COR-L47 (cell line): Measurements from ENCODE around the gene PDE9A.

Experiments used
- DNase-seq: peaks from one replicate; lab custom pipeline; 2025; lab: John Stamatoyannopoulos, UW

Gene PDE9A

GRCh38 chr21:42672699-42673458 lies 19.5 kb downstream of the PDE9A start:
- DNase-seq = no peak

- DNase-seq = no peak
Observed at GRCh38 chr21:42673633-42674328, 20.4 kb downstream of the PDE9A start.

- DNase-seq = peak; percentile 63
Observed at GRCh38 chr21:42674351-42674940, 21.0 kb downstream of the PDE9A start.

- no peak for DNase-seq
Observed at GRCh38 chr21:42675403-42675802, 22.0 kb downstream of the PDE9A start.

GRCh38 chr21:42676808-42677207 lies 23.4 kb downstream of the PDE9A start:
- peak; percentile 62 for DNase-seq

DNA sequence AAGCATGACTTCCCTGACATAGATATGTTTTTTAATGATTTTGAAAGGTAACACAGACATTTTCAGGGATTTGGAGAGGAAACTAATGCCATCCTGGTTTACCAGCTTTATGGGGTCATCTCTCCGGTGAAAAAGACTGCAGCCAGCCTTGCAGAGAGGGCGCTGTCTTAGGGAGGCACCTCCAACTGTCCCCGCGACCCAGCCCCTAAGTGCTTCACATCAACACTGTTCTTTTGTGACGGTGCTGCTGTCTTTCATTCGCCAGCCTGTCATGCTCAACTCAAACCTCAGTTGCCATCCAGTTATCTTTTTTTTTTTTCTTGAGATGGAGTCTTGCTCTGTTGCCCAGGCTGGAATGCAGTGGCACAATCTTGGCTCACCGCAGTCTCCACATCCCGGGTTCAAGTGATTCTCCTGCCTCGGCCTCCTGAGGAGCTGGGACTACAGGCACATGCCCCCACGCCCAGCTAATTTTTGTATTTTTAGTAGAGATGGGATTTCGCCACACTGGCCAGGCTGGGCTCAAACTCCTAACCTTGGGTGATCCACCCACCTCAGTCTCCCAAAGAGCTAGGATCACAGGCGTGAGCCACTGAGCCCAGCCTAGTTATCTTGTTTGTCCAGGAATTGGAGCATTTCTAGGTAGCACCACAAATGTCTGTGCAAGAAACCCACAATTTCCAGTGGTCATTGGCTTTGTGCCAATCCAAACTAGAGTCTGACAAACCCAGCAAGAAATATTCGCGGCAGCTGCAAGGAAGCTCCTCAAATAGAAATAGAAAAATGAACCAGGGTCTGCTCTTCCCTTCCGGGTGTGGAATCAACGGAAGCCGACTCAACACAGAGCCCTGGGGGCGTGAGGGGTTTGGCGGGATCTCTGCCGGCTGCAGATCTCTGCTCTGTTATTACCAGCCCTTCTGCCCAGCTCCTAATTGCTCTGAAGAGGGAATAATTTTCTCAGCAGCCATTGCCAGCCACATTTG lies 24.2 kb downstream of the PDE9A start:
- DNase-seq = peak; percentile 73

DNA sequence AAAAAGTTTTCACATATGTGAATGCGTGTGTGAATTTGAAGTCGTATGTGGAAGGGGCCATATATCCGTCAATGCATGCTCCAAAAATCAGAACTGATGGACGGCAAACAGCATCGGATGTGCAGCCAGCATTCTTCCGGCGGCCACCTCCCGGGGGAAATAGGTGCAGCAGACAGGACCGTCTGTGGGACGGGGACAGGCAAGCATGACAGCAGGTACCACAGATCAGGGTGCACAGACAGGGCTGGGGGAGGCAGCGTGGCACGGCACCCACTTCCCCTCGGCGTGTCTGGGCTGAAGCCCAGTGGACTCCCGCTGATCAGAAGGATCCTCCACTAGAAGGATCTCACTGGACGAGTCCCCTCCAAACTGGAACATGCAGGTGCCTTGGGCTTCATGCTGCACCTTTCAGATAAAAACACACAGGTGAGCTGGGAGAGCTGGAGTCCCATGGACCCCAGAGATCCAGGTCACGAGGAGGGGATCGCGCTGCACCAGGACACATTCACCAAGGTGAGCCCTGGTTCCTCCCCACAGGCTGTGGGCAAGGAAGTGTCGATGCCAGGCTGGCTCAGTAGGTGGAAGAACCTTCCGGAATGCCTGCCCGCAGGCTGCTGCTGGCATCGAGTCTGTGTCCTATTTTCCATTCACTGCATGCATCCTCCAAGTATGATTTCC lies 25.3 kb downstream of the PDE9A start:
- no peak for DNase-seq

GRCh38 chr21:42679319-42680057 lies 26.1 kb downstream of the PDE9A start:
- no peak for DNase-seq

GRCh38 chr21:42680058-42680330 lies 26.6 kb downstream of the PDE9A start:
- DNase-seq = no peak

- DNase-seq = no peak
Observed at GRCh38 chr21:42680429-42680828, 27.0 kb downstream of the PDE9A start.

DNA sequence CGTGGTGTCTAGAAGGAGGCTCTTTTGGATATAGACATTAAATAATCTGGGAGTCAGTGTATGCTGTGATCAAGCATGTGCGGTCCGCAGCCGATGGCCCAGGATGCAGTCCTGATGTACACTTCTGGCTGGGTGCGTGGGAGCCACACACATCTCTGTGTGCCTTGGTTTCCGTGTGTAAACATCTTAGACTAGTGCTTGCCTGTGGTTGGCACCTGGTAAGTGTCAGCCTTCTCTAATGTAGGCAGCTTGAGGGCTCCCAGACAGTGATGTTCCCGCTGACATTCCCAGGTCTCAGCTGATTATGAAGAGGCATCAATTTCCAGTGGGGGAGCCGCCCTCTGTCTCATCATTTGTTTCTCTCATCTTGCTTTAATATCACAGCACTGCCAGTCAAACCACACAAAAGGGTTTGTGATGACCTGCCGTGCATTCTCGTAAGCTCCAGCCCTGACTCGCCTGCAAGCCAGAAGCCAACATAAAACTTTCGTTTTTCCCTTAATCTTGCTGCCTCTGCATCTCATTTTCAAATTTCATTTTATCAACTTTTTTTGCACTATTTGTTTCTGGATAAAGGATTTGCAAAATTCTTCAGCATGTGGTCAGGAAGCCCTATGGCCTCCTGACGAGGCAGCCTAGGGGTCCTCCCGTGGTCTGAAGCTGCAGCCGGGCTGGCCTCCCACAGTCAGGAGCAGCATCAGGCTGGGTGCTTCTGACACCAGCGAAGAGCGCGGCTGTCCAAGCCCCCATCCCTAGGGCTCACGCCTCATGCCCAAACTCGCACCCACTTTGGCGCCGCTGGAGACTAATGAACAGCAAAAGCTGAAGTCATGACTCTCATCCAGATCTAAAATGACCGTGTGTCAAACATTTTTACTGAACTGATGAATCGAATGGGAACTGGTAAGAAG lies 28.1 kb downstream of the PDE9A start:
- no peak for DNase-seq

- DNase-seq = no peak
Observed at GRCh38 chr21:42682661-42683210, 29.3 kb downstream of the PDE9A start.

DNA sequence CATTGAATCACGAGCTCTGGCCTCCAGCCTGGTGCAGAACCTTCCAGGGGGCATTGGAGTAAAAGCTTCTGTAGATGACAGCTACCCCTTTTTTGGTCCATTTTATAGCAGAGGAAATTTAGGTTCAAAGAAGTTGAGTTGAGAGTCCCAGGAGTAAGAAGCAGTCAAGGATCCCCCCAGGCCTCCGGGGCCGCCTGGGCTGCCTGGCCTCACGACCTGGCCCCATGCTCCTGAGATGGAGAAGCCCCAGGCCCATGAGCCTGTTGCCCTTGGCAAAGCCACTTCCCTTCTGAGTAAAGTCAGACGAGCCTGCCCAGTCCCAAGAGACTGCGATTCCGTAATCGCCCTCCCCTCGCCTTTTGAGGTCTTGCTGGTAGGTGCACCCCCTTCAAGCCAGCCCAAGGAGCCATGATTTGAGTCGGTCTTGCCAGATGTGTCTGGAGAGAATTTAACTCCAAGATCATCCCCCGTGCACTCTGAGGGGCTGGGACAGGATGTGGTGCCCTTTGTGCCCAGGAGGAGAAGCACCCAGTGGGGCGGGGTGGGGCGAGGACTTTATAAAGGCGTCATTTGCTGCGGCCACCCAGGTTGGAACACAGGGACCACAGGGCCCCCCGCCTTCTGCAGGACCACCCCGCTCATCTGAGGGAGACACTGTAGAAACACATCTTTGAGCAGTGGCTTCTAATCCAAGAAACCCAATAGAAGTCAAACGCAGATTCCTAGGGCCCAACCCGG lies 30.1 kb downstream of the PDE9A start:
- no peak for DNase-seq

DNA sequence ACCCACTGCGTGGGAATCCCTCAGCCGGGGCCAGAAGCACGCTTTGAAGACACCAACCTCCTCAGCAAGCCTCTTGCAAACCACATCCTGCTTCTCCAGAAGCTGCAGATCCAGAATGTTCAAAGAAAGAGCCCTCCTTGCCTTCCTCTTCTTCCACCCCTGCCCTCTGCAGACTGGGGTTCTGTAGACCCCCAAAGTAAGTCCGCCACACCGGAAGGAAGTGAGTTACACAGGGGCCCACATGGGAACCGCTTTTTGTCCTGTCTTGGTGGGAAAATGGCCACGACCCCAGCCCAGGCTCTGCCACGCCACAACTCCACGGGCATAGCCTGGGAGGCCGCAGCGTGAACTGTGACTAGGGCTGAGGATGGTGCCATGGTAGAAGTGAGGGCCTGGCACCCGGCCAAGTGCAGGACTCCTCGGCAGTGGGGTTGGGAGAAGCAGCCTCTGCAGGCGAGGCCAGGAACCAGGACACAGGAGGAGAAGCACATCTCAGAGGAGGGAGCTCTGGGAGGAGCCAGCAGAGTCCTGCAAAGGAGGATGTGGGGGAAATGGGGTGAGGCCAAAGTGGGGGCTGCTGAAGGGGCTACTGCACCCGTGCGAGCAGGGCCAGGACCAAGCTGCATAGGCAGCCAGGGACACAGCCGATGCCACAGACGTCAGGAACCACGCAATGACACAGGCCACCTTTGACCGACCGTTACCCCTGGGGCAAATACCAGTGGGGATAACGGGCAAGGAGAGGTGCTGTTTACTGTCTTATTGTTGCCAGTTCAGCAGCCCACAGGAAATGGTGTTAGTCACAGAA lies 30.9 kb downstream of the PDE9A start:
- no peak for DNase-seq

DNA sequence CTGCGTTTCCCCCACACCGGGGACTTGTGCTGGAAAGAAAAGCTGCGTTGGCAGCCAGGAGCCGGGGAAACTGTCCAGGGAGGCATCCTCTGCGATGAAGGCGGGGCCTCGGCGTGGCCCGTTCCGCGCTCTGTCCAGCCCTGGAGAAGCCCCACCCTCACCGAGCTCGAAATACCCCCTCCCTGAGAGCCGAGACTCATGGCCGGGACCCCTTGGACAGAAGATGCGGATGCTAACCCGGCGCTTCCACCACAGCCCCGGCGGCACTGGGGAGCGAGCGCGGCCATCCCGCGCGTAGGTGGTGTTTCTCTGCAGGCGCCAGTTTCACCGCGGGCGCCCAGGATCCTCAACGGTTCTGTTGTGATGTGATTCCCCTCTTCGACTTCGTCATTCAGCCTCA lies 31.6 kb downstream of the PDE9A start:
- DNase-seq = no peak

DNA sequence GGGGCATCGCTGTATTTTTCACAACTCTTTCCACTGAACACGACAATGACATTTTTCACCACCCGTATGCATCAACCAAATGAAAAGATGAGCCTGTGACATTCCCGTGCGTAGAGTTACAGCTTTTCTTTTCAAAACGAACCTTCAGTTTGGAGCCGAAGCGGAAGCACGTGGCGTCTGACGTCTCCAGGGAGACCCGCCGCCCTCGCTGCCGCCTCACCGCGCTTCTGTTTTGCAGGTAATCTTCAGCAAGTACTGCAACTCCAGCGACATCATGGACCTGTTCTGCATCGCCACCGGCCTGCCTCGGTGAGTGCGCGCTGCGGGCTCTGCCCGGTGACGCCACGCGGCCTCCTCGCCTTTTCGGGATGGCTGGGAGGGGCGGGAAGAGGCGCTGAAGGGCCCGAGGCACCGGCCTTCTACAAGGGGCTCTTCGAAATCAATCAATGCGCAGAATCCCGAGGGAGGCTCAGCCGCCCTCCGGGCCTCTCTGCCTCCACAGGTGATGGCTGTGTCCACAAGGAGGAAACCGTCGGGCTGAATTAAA lies 32.6 kb downstream of the PDE9A start:
- DNase-seq = no peak

- DNase-seq = no peak
Observed at GRCh38 chr21:42687796-42688195, 34.4 kb downstream of the PDE9A start.
